ENCODE data around the gene RPS24. TPM values are rescaled to one million over a fixed set of nuclear protein-coding genes. Genes with fewer than 3 reads are reported as not detected.

Gene RPS24
- total and polyA plus RNA-seq, 2 of the 8 experiments (the other 6 are each of a cell fraction or from before 2014, with no cell fraction given), result 2,128 to 3,943 TPM

DNA sequence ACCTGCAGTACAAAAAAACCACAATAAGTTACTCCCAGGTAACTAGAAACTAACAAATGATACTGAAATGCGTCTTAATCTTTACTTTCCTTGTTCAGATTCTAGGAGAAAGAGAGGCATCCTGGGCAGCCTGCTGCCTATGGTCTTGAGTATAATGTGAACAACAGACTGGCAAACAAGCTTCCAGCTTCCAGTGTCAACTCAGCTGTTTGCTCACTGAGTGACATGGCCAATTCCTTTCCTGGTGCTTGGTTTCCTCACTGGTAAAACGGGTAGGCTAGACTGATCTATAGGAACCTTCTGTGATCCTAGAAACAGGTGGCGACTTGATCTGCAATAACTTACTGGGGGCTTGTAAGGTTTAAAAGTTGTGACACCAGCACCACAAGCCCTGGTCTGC is 14.4 kb upstream of the RPS24 start:
- no peak for DNase-seq (ENCODE audit: low read depth in 1 of 2, low spot score in 2 of 2)
- no peak for TF ChIP-seq SIX5 (IDR thresholded peaks at IDR 0.05; ENCODE audit: low read depth, low read length)
- TF ChIP-seq PHF8 (conservative IDR thresholded peaks at IDR 0.05; ENCODE audit: low read depth, low read length), result no peak
- TF ChIP-seq MAFK (IDR thresholded peaks at IDR 0.05; ENCODE audit: low read depth, low read length), result no peak
- no peak for TF ChIP-seq BACH1 (IDR thresholded peaks at IDR 0.05; ENCODE audit: low read length)
- TF ChIP-seq SIN3A (conservative IDR thresholded peaks at IDR 0.05 in 1 of 2, IDR thresholded peaks at IDR 0.05 in 1 of 2; ENCODE audit: low read depth in 1 of 2, low read length in 2 of 2), result no peak
- no peak for TF ChIP-seq KDM5A (IDR thresholded peaks at IDR 0.05; ENCODE audit: low read length)
- no peak for TF ChIP-seq RFX5 (IDR thresholded peaks at IDR 0.05; ENCODE audit: borderline replicate concordance, low read depth, low read length)
- no peak for TF ChIP-seq ASH2L (IDR thresholded peaks at IDR 0.05; ENCODE audit: low read length)
- TF ChIP-seq CREB1 (IDR thresholded peaks at IDR 0.05), result no peak
- TF ChIP-seq ZNF274 (IDR thresholded peaks at IDR 0.05; ENCODE audit: borderline replicate concordance, extremely low read depth, low read length), result no peak
- no peak for TF ChIP-seq POU5F1 (IDR thresholded peaks at IDR 0.05; ENCODE audit: low read depth, low read length)
- no peak for TF ChIP-seq KDM4A (IDR thresholded peaks at IDR 0.05; ENCODE audit: low read depth, low read length, severe bottlenecking)

More for the DNA sequence above, 14.4 kb upstream of the RPS24 start:
- Histone ChIP-seq H3K4me2 (ENCODE audit: insufficient read depth in 1 of 2, low read depth in 2 of 2, low read length in 2 of 2) (no peak overlapping the region), H3K23ac (ENCODE audit: insufficient read length) (no peak overlapping the region), H3K27ac (ENCODE audit: low read depth, low read length) (no peak overlapping the region), H2BK5ac (ENCODE audit: low read depth, low read length) (no peak overlapping the region), H3K79me2 (ENCODE audit: control insufficient read depth in 1 of 2, insufficient read depth in 2 of 2, low read length in 2 of 2) (no peaks in the 10 kb centered on the region), H3K4me3 (ENCODE audit: extremely low read depth in 1 of 4, insufficient read depth in 2 of 4, low read depth in 3 of 4, low read length in 4 of 4) (no peak overlapping the region), H3K9me3 (ENCODE audit: insufficient read depth in 2 of 2, low read depth in 1 of 2, low read length in 1 of 2) (no peaks in the 10 kb centered on the region), H4K8ac (ENCODE audit: extremely low read depth, insufficient read depth, low read length) (no peak overlapping the region), H3K23me2 (ENCODE audit: low read depth, low read length) (no peaks in the 10 kb centered on the region), H3K4ac (replicated peaks; ENCODE audit: insufficient read length, low read depth, low read length) (no peak overlapping the region), H4K5ac (ENCODE audit: insufficient read length, low read depth, low read length) (no peak overlapping the region), H2BK15ac (ENCODE audit: low read length) (no peak overlapping the region), H4K91ac (replicated peaks; ENCODE audit: insufficient read length, low read length) (no peak overlapping the region), H2BK12ac (ENCODE audit: low read depth, low read length) (no peak overlapping the region), H3K56ac (replicated peaks; ENCODE audit: insufficient read length, low read depth, low read length) (no peak overlapping the region), H2BK120ac (replicated peaks; ENCODE audit: low read depth, low read length) (no peak overlapping the region), H3K18ac (ENCODE audit: extremely low read depth, low read length) (no peak overlapping the region), H3K4me1 (replicated peaks in 1 of 4; ENCODE audit: control insufficient read depth in 3 of 4, insufficient read depth in 4 of 4, low read length in 3 of 4) (no peaks in the 10 kb centered on the region), H4K20me1 (replicated peaks in 1 of 2; ENCODE audit: control insufficient read depth in 1 of 2, insufficient read depth in 2 of 2, low read length in 2 of 2) (no peaks in the 10 kb centered on the region), H2AK5ac (ENCODE audit: low read depth, low read length) (no peak overlapping the region), H2BK20ac (ENCODE audit: low read length) (no peak overlapping the region), H2AFZ (ENCODE audit: low read length) (no peak overlapping the region), H3K27me3 (replicated peaks in 1 of 4; ENCODE audit: control insufficient read depth in 3 of 4, extremely low read depth in 1 of 4, insufficient read depth in 3 of 4, low read length in 3 of 4) (no peaks in the 10 kb centered on the region), H3K14ac (ENCODE audit: insufficient read length) (no peak overlapping the region), H3K36me3 (ENCODE audit: control insufficient read depth in 2 of 4, insufficient read depth in 4 of 4, low read length in 3 of 4) (peaks cover 50 to 88% (median 80%) of the 10 kb centered on the region in 4 experiments), H3K9ac (replicated peaks in 1 of 4; ENCODE audit: extremely low read depth in 1 of 4, low read depth in 3 of 4, low read length in 3 of 4) (no peak overlapping the region), H3K79me1 (ENCODE audit: low read depth, low read length) (no peaks in the 10 kb centered on the region; the same call in 1 of the 2 replicates)
- FAIRE-seq, result no peak
- ChIA-PET POLR2A (ENCODE audit: partially characterized antibody) (no interaction called here), CTCF (ENCODE audit: partially characterized antibody) (no interaction called here)
- WGBS, 2 experiments (ENCODE audit: extremely low coverage in 1 of 2, insufficient coverage in 1 of 2, insufficient read length in 1 of 2, insufficient replicate concordance in 2 of 2, low coverage in 1 of 2, low lambda C conversion rate in 2 of 2, missing lambda C conversion rate in 1 of 2), result 83% methylated on average over 3 of the region's 3 CpGs; no CpG with 5 or more reads in 1 of the 2 experiments
